Measurements from ENCODE around the gene SH3RF3. TPM values are rescaled to one million over a fixed set of nuclear protein-coding genes. Genes with fewer than 3 reads are reported as not detected.

SH3RF3 gene
- total RNA-seq, 2 donors from 2014 or later = 1.5 to 1.8 TPM

DNA sequence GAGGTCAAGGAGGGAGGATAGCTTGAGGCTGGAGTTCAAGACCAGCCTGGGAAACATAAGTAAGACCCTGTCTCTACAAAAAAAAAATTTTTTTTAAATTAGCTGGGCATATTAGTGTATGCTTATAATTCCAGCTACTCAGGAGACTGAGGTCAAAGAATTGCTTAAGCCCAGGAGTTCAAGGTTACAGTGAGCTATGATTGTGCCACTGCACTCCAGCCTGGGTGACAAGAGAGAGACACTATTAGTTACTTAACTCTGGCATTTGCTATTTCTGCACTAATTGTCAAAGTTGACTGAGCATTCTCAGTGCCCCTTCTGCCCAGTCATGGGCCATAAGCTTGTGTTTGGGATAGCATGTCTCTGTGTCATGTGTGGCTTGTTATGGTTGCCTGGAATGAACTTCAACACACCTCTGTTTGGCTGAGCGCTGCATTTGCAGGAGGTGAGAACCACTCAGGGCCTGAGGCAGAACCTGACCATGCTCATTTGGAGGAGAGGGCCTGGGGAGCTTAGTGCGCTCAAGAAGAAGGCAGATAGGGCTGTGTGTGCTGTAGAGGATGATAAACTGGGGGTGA, 77.7 kb downstream of the SH3RF3 start:
- H3K4me3 Mint-ChIP-seq = no peak overlapping the region

DNA sequence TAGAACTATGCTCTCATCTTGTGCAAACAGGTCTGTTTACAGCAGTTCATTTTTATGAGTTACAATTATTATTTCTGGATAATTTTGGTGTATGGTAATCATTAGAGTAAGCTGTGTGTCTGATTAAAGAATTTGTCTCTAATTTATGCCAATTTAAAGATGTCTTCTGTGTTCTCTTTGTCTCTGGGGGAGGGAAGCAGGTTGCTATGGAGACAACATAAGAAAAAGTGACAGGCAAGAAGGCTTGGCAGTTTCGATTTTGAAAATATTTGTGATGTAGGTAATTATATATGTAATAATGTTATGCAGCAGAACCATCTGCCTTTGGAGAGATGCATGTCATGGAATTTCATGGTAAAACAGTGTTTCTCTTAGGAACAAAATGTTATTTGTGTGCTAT, 78.2 kb downstream of the SH3RF3 start:
- H3K4me1 ChIP-seq (ENCODE audit: control insufficient read depth, insufficient read depth, low read length) = peaks cover 19% of the 10 kb centered on the region
- no peak overlapping the region for H3K27ac Mint-ChIP-seq
- H3K9ac ChIP-seq (ENCODE audit: extremely low read depth, low read length, poor library complexity, severe bottlenecking) = no peak overlapping the region
- no peaks in the 10 kb centered on the region for H3K9me3 Mint-ChIP-seq
- H3K27me3 ChIP-seq (ENCODE audit: control insufficient read depth, insufficient read depth, low read length, poor library complexity, severe bottlenecking) = no peaks in the 10 kb centered on the region
- H3K27ac ChIP-seq (ENCODE audit: low read depth, low read length) = no peak overlapping the region
- DNase-seq = no peak
- peaks cover 41% of the 10 kb centered on the region for H3K4me1 Mint-ChIP-seq
- H3K36me3 Mint-ChIP-seq (ENCODE audit: low read depth) = no peaks in the 10 kb centered on the region
- no peak overlapping the region for H3K4me3 Mint-ChIP-seq
- 83 to 92% methylated on average over 1 of the region's 1 CpG for WGBS, 2 experiments (ENCODE audit: insufficient coverage in 1 of 2, insufficient read length in 1 of 2)
- no peaks in the 10 kb centered on the region for H3K9me3 ChIP-seq (ENCODE audit: control insufficient read depth, low read length)
- TF ChIP-seq, protein P1, sequence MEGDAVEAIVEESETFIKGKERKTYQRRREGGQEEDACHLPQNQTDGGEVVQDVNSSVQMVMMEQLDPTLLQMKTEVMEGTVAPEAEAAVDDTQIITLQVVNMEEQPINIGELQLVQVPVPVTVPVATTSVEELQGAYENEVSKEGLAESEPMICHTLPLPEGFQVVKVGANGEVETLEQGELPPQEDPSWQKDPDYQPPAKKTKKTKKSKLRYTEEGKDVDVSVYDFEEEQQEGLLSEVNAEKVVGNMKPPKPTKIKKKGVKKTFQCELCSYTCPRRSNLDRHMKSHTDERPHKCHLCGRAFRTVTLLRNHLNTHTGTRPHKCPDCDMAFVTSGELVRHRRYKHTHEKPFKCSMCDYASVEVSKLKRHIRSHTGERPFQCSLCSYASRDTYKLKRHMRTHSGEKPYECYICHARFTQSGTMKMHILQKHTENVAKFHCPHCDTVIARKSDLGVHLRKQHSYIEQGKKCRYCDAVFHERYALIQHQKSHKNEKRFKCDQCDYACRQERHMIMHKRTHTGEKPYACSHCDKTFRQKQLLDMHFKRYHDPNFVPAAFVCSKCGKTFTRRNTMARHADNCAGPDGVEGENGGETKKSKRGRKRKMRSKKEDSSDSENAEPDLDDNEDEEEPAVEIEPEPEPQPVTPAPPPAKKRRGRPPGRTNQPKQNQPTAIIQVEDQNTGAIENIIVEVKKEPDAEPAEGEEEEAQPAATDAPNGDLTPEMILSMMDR (conservative IDR thresholded peaks at IDR 0.05) = no peak
- H3K4me3 ChIP-seq (ENCODE audit: low read length) = no peak overlapping the region
- H3K36me3 ChIP-seq (ENCODE audit: control insufficient read depth, insufficient read depth, low read length) = no peaks in the 10 kb centered on the region
- peaks cover 21% of the 10 kb centered on the region for H3K27me3 Mint-ChIP-seq (ENCODE audit: insufficient read depth)

More for the DNA sequence above, 77.7 kb downstream of the SH3RF3 start:
- no peak overlapping the region for H3K4me3 ChIP-seq (ENCODE audit: low read length)
- H3K4me1 ChIP-seq (ENCODE audit: control insufficient read depth, insufficient read depth, low read length) = peaks cover 15% of the 10 kb centered on the region
- TF ChIP-seq, protein P1 (conservative IDR thresholded peaks at IDR 0.05) = no peak
- no peaks in the 10 kb centered on the region for H3K36me3 Mint-ChIP-seq (ENCODE audit: low read depth)
- H3K27me3 ChIP-seq (ENCODE audit: control insufficient read depth, insufficient read depth, low read length, poor library complexity, severe bottlenecking) = no peaks in the 10 kb centered on the region
- peaks cover 20% of the 10 kb centered on the region for H3K27me3 Mint-ChIP-seq (ENCODE audit: insufficient read depth)
- no peak overlapping the region for H3K27ac Mint-ChIP-seq
- WGBS, 2 experiments (ENCODE audit: insufficient coverage in 1 of 2, insufficient read length in 1 of 2) = 89 to 94% methylated on average over 2 of the region's 2 CpGs
- no peaks in the 10 kb centered on the region for H3K9me3 Mint-ChIP-seq
- peaks cover 45% of the 10 kb centered on the region for H3K4me1 Mint-ChIP-seq
- DNase-seq = no peak
- no peaks in the 10 kb centered on the region for H3K9me3 ChIP-seq (ENCODE audit: control insufficient read depth, low read length)
- no peak overlapping the region for H3K9ac ChIP-seq (ENCODE audit: extremely low read depth, low read length, poor library complexity, severe bottlenecking)
- no peaks in the 10 kb centered on the region for H3K36me3 ChIP-seq (ENCODE audit: control insufficient read depth, insufficient read depth, low read length)
- no peak overlapping the region for H3K27ac ChIP-seq (ENCODE audit: low read depth, low read length)

DNA sequence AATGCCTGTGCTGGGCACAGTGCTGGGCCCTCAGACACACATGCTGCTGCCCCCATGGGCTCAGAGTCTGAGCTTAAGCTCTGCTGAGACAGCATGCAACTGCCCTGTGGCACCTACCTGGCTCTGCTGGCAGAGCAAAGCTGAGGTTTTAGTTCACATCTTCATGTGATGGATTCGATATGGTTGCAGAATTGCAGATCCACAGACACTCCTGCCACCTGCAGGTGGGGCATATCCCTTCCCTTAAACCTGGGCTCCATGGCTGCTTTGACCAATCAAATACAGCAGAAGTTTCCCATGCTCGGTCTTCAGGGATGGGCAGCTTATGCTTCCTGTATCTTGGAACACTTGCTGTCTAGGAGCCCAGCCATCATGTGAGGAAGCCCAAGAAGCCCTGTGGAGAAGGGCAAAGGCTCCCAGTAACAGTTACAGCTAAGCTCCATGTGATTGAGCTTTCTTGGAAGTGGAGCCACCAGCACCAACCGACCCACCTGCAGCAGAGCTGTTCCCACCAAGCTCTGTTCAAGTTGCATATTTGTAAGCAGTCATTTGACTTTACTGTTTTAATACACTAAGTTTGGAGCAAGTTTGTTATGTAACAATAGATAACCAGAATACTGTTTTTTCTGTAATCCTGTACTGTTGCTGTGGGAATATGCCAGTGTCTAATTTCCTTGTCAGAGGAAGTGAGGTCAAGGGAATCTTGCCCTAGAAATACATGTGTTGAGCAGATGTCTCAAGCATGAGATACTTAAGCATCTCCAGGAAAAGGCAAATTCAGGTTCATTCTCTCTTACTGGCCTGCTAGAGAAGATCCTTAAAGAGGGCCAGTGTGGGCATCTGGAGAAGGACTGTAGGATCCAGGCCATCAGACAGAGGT, 79.3 kb downstream of the SH3RF3 start:
- Histone ChIP-seq H3K4me1 (ENCODE audit: control insufficient read depth, insufficient read depth, low read length) (peaks cover 13% of the 10 kb centered on the region), H3K9ac (ENCODE audit: extremely low read depth, low read length, poor library complexity, severe bottlenecking) (no peak overlapping the region), H3K27me3 (ENCODE audit: control insufficient read depth, insufficient read depth, low read length, poor library complexity, severe bottlenecking) (no peaks in the 10 kb centered on the region), H3K9me3 (ENCODE audit: control insufficient read depth, low read length) (no peaks in the 10 kb centered on the region), H3K36me3 (ENCODE audit: control insufficient read depth, insufficient read depth, low read length) (no peaks in the 10 kb centered on the region), H3K4me3 (ENCODE audit: low read length) (no peak overlapping the region), H3K27ac (ENCODE audit: low read depth, low read length) (no peak overlapping the region)
- Mint-ChIP-seq H3K9me3 (no peaks in the 10 kb centered on the region), H3K27me3 (ENCODE audit: insufficient read depth) (peaks cover 24% of the 10 kb centered on the region), H3K4me1 (peaks cover 34% of the 10 kb centered on the region), H3K36me3 (ENCODE audit: low read depth) (no peaks in the 10 kb centered on the region), H3K27ac (no peak overlapping the region), H3K4me3 (no peak overlapping the region)
- WGBS, 2 experiments (ENCODE audit: insufficient coverage in 1 of 2, insufficient read length in 1 of 2) = 87 to 94% methylated on average over 2 to 3 of the region's 3 CpGs
- TF ChIP-seq, protein P1 (conservative IDR thresholded peaks at IDR 0.05) = peak; percentile 73
- DNase-seq = no peak
